HG03175 (cell line): ENCODE results near the gene ASTL.

Experiments
- ATAC-seq: cut with Tn5 transposase; IDR thresholded peaks from one replicate; pipeline ENCODE4 v1.9.1; 2021; ENCODE audit warnings: mild to moderate bottlenecking, moderate library complexity; ENCODE audit not compliant: unreplicated experiment

ASTL gene

DNA sequence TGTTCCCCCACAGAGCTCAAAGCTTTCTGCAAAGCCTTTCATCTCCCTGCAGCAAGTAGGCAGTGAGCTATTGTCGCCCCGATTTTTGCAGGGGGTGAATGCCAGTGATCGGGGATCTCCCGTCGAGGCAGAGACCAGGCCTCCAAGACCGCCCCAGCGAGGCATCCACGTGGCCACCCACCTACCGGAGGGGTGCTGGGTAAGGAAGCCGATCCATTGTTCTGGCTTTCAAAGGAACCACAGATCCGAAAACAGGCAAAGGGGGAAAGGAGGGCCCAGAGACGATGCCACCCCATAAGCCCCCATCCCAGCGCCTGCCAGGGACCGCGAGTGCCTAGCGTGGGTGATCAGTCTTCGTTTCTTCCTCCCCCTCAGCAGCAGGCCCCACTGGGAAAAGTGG lies 24.4 kb downstream of the ASTL start:
- ATAC-seq, result no peak

DNA sequence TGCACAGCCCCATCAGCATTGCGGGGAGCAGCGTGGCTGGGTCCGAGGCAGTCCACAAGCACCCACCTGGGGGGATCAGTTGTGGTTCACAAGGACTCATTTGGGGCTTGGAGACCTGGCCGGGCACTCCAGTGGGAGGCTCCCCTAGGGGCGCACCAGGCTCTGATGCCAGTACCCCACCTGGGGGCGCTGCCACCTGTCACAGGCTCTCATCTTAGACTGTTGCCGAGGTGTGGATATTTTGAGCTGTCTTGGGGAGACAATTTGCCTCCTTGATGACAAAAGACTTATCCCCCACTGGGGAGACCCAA lies 25.0 kb downstream of the ASTL start:
- no peak for ATAC-seq

DNA sequence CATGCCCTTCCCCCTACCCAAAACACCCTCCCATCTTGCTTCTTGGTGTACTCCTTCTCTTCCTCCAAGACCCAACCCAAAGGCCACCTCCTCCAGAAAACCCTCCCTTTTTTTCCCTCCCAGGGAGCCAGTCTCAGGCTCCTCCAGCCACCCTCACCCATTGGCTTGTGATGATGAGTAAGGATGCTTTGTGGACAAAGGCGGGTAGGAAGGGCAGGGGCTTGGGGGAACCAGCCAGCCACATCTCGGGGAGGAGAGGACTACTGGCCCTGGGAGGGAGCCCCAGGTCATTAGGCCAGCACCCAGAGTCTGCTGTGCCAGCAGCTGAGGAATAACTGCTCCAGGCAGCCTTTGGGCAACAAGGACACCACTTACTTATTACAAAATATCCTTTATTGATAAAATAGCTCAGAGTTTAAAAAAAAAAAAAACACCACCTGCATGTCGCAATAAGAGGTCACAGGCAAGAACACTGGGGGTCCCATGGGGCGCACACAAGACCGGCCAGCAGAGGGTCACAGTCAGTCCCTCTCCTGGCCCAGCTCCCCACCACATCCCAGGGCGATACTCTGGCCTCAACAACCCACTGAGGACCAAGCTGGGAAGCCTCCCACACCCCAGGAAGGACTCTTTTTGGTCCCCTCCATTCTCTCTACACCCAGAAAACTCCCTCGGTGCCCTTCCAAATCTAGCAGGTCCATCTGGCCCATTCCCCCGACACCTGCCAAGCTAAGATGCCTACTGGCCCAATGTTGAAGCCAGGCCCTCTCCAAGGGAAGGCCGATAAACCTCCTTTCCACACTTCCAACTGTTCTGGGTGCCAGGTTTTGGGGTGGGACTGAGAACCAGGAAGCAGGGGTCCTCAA lies 25.6 kb downstream of the ASTL start:
- no peak for ATAC-seq

DNA sequence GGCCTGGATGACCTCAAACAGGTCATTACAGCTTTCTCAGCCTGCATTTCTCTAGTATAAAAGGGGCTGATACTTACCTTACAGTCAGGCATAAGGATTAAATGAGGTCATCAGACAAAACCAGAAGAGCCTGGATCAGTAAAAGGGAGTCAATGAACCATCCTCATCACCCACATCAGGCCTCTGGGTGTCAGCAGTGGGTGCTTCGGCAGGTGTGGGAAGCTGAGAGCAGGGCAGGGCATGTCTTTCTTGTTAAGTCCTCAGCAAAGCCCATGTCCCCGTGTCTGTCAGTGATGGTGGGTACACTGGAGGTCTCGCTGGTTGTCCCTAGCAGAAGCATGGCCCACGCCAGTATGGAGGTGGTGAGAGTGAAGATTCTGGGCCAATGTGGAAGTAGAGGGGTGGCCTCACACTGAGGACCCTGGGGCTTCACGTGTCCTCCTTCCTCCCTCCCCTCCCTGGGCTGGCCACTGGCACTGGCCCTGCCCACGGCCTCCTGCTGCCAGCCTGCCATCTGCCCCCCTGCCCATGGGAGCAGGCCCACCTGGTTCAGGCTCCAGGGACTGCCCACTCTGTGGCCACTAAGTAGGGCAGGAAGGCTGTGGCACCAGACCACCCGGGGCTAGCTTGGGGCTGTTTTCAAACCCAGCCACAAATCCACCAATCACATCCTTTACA lies 26.3 kb downstream of the ASTL start:
- ATAC-seq, result no peak

DNA sequence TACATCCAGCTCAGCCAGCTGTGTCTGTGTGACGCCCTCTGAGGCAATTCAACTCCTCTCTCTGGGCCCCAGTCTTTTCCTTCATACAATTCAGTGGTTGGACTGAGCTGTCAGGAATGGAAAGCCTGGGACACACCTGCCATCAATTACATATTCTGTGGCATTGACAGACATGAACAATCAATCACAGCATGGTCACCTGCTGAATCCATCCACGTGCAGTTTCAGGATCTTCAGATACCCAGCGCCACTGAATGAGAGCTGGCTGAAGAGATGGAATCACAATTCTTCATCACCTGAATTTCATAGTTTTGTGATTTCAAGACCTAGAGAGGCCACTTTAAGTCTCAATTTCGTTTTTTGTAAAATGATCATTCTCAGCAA lies 27.1 kb downstream of the ASTL start:
- ATAC-seq, result no peak

DNA sequence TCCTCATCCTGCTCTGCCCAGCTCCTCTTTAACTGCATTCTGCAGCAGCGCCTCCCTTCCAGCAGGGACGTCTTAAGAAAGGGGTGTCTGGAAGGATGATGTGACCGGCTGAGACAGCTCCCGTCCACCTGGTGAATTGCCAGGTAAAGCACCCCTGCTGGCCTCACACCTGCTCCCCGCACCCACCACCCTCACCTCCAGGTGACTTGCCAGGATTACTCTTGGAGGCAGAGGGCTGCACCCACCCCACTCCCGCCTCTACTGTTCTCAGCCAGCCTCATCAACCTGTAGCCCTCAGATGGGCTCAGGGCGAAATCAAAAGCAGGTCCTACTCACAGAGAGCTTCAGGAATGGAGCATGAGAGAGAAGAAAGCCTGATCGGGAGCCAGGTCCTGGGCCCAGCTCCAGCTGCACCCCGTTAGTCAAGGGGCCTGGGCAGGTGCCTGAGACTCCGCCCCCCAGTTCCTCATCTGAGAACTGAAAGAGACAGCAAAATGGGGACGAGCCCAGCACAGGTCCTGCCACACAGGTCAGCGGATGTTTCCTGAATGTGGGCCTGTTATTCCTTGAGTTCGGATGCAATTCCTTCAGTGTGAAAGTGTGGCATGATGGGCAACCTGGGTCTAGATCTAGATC lies 27.6 kb downstream of the ASTL start:
- ATAC-seq, result no peak

DNA sequence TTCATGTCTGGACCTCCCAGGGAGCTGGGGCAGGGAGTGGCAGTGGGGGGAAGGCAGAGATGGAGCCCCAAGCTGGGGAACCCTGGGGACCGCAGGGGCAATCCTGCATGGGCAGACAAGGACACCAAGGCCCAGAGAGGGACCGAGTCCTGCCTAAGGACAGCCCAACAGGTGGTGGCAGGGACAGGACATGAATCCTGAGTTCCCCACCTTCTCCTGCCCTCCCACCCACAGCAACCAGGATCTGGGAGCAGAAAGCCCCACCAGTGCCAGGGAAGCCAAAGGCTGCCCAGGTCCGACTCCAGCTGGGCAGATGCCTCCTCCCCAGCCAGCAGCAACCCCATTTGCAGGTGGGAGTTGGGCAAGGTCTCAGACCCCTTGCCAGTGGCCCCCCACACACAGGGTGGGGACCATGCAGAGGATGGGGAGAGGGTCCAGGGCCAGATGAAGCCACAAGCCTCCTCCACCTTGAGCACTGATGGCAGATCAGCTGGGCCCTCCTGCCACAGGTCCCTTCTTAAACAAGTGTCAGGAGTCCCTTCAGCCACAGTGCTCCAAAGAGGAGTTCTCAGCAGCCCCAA lies 28.3 kb downstream of the ASTL start:
- ATAC-seq, result no peak

DNA sequence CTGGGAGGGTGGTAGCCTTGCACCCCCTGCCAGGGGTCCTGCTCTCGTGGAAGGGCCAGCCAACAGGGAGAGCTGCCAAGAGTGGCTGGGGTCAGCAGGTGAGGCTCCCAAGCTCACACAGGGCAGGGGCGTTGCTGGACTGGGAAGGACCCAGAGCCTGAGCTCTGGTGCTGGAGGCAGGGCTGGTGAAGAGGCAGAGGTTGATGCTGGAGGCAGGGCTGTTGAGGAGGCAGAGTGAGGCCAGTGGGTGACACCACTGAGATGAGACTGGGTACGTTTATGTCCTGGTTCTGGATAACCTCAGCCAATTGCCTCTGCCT lies 29.0 kb downstream of the ASTL start:
- no peak for ATAC-seq

DNA sequence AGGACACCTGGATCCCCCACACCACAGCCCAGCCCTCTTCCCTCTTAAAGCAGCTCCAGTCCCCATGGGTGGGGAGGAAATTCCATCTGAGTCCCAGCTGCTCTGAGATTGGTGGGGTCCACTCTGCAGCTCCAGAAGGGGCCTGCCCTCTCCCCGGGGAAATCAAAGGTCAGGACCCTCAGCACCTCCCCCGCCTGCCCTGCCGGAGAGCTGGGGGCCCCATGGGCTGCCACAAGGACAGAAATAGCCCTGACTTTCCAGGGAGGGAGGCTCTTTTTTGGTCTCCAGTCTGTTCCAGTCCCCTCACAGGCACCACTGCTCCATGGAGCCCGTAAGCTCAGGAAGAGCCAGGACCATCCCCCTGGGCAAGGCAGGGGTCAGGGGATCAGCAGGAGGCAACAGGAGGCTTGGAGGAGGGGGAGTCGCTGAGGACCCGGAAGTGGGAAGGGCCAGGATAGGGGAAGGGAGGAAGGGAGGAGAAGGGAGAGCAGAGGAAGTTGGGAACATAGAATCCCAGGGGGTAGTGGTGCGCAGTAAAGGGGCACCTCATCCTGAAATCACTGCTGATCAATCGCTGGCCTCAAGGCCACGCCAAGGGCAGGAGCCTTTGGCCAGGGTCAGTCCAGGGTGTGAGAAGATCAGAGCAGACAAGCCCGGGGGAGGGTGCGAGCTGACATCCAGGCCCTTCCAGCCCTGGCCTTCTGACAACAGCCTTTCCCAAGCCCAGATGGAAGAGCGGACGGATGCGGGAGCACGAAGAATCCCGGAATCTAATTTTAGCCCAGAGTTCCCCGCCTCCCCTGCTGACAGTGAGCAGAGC lies 29.6 kb downstream of the ASTL start:
- ATAC-seq, result no peak

DNA sequence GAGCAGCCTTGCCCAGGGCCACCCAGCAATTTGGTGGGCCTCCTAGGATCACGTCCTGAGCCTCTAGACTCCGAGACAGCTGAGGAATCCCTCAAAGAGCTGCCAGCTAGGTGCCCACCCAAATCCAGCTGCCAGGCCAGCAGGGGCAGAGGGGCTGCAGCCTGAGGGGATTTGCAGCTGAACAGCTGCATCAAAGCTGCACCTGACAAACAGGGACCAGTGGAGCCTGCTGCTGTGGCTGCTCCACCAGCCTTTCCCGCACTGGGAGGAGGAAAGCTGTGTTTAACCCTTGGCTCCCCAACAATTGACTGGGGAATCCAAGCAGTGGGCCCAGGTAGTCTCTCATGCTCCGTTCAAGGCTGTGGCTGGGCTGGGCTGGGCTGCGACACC lies 30.2 kb downstream of the ASTL start:
- no peak for ATAC-seq

DNA sequence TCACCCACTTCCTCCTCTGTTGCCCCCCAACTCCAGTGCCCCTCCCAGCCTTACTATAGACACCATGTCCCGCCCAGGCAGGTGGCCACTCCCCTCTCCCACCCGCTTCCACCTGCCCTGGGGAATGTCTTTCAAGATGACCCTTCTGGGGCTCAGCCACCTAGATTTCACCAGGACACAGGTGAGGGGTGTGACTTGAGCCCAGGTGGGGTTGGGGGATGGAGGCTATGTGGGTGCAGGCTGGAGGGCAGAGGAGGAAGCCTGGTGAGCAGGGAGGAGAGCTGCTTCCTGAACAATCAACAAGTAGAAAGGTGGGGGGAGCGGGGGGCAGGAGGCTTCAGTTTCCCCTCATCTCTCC lies 30.6 kb downstream of the ASTL start:
- ATAC-seq, result no peak

DNA sequence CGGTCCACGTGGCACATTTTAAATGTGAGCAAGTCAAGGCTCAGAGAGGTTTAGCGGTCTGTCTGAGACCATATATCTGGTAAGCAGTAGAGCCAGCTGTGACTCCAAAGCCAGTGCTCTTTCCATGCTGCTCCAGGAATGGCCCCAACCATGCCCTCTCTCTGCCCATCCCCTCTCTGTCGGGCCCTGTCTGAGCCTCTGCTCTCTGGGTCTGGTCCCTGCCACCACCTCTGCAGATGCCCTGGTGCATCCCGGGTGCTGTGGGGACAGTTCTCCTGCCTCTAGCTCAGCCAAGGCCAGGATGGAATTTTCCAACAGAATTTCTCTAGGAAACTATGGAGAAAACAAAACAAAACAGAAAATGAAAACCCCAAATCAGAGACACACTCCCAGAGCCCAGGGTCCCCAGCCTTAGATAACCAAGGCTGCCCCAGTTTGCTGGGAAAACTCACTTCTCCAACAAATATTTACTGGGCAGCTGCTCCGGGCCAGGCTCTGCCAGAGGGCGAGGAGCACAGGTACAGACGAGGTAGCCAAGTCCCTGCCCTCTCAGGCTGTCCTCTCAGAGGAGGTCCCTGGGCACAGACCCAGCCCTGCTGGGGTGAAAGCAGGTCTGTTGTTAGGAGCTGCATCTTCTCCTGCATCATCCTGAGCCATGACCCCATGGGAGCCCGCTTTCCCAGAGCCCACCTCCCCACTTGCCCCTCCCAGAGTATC lies 31.2 kb downstream of the ASTL start:
- ATAC-seq, result no peak

DNA sequence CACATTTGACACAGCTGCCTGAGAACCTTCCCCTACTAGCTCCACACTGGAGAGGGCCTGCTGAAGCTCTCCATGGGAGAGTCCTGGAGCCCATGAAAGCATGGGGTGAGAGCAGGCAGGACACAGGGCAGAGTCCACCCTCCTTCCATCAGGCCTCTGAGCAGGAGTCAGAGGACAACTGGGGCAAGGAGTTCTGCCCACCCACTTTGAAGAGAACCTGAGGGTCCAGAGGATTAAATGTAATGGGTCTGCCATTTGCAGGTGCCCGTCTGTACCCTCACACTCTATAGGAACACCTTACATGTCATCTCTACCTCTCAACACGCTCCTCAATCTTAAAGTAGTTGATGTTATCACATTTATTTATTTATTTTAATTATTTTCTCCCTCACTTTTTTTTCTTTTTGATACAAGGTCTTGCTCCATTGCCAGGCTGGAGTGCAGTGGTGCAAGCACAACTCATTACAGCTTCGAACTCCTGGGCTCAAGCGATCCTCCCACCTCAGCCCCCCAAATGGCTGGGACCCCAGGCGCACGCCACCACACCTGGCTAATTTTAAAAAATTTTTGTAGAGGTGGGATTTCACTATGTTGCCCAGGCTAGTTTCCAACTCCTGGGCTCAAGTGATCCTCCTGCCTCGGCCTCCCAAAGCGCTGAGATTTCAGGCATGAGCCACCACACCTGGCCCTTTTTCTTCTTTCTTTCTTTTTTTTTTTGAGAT lies 32.1 kb downstream of the ASTL start:
- no peak for ATAC-seq

DNA sequence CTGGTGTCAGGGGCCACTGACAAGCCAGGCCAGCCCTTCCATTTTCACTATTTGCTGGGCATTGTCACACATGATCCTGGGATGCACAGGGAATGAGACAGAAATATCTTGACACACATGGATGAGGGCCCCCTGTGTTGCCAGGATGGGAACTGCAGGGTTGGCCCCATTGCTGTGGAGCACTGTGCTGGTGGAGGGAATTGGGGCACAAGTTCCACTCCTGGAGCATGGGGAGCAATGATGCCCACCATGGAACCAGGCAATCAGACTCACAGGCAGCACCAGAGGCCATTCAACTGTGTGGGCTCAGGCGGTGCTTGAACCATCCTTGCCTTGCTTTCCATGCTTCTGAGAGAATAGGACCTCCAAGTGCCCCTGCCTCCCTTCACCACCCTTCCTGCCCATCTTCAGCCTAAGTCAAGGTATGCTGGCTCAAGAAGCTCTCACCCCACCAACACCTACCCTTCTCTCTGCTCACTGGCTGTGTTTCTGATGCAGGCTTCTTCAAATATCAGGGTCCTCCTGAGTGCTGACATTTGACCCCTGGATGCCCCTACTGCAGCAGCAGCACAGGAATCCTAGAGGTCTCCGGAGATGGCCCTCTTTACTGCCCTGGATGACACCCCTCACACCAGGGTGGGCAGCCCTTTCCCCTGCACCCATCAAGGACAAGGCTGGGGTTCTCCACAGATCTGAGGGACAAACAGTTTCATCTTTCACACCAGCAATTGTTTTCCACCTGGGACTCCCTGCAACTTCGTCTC lies 33.0 kb downstream of the ASTL start:
- no peak for ATAC-seq

DNA sequence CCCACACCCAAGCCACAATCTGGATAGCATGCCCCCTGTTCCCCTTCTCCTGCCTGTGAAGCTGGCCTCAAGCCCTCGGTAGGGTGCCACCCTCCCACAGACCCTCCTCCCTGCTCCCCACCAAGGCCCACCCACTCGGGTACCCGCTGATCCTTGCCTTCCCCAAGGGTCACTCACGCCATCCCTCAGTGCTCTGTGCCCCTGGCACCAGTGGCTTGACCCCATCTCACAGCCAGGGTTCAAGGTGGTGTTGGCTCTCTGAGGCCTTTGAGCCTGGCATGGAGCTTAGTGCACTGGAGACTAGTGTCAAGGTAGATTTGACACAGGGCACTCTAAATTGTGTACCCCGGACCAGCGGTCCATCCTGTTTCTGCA lies 33.8 kb downstream of the ASTL start:
- ATAC-seq, result no peak

DNA sequence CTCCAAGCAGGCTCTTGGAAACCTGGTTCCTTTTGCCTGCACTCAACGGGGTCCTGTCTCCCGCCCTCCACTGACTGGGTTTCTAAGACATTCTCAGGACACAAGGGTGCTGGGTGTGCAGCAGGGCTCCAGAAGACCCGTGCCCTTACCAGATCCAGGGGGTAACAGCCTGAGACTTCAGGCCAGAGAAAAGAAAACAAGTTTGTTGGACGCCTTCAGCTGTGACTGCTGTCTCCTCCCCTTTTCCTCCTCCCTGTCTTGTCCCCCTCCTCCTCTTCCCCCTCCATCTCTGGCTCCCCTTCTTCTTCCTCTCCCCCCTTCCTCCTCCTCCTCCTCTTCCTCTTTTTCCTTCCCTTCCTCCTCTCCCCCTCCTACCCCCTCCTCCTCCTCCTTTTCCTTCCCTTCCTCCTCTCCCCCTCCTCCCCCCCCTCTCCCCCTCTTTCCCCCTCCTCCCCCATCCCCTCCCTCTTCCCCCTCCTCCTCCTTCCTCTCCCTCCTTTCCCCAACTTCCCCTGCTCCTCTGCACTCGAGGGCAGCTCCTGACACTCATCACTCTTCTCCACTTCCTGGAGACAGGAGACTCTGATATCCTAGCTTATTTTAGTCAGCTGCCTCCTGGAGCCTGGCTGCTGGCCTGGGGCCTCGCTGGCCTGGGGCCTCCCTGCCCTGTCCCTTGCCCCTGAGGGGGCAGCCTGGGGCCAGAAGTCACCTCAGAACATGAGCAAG lies 34.4 kb downstream of the ASTL start:
- ATAC-seq, result no peak

DNA sequence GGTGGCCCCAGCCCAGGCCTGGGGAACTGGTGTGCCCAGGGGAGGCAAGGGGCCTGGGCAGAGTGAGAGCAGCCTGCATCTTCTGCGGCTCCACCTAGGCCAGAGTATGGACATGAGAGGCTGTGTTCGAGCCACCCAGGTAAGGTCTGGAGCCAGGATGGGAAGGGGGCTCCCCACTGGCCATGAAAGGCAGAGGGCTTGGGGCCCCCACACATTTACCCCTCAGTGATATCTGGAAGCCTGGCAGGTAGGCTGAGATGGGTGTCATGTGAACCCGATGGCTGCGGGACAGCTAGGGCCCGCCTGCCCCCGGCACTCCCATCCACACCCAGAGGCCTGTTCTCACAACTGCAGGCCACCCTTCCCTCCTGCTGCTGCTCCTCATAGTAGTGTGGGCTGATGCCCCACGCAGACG lies 35.1 kb downstream of the ASTL start:
- no peak for ATAC-seq

DNA sequence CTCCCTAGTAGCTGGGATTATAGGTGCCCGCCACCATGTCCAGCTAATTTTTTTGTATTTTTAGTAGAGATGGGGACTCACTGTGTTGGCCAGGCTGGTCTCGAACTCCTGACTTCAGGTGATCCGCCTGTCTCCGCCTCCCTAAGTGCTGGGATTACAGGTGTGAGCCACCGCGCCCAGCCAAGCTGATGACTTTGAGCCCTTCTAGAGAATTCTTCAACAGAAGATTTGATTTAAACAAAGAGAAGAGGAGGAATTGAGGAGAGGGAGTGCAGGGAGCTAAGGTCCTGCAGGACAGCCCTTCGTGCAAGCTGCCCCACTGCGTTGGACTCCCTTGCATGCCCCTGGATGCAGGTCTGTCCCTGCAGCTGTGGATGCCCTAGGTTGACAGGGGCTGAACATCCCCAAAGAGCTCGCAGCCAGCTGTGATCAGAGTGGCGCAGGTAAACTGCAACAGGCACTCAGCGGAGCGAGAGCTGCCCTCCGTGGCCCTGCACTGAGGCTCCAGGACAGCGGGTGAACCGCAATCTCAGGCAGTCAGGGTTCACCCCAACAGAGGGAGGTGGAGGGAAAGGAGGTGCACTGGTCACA lies 35.6 kb downstream of the ASTL start:
- ATAC-seq, result no peak
